ENCODE measurements around the gene LETM1.
"Not testable (repeated sequence)": the region's sequence is repeated elsewhere in the genome, so short reads cannot be mapped to it uniquely, and the experiment has no call there.

Gene LETM1

DNA sequence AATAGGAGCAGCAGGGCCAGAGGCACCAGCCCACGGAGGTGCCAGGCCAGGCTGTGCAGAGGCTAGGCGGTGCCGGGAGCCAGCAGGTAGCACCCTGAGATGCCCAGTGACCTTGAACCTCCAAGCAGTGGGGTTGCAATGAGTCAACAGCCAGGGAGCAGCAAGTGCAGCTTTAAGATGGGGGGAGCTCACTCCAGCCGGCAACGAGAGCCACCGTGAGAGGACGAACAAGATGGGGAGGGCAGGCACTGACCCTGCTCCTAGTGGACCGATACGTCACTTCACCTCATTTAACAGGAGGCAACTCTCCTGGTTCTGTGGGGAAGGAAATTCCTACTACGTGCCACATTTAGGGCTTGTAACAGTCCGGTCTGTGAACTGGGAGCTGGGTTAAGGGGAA is 4.8 kb downstream of the LETM1 start:
- no peak for DNase-seq

DNA sequence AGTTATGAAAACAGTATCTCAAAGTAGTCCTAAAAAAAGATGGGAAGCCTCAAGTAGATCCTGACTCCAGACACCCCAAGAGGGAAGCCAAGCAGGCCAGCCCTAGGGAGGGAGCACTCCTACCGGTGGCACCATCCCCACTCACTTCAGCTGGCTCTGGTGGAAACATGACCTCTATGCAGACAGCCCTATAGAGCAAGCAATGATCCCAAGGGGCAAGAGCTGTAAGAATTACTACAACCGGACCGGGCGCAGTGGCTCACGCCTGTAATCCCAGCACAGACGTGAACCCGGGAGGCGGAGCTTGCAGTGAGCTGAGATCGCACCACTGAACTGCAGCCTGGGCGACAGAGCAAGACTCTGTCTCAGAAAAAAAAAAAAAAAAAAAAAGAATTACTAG is 5.7 kb downstream of the LETM1 start:
- DNase-seq: no peak

DNA sequence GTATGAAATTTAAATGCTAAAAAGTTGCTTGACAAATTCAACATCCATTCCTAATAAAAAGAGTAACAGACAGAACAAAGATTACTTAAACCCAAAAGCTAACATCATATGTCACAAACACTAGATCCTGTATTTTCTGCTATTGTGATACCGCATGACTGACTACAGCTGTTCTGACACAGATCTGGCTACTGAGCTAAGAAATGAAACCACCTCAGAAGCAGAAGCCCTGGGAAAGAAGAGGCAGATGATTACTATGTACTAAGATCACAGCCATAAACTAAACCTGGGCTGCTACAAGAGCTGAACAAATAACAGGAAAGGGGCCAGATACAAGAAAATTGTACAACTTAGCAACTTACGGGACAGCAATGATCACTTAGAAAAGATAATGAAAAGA is 9.4 kb downstream of the LETM1 start:
- no peak for DNase-seq

DNA sequence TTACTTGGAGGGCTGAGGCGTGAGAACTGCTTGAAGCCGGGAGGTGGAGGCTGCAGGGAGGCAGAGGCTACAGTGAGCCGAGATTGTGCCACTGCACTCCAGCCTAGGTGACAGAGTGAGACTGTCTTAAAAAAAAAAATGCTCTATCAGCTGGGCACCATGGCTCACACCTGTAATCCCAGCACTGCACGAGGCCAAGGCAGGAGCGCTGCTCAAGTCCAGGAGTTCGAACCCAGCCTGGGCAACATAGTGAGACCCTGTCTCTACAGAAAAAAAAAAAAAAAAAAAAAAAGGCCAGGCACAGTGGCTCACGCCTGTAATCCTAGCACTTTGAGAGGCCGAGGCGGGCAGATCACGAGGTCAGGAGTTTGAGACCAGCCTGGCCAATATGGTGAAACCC is 11.3 kb downstream of the LETM1 start:
- not testable (repeated sequence) for DNase-seq

DNA sequence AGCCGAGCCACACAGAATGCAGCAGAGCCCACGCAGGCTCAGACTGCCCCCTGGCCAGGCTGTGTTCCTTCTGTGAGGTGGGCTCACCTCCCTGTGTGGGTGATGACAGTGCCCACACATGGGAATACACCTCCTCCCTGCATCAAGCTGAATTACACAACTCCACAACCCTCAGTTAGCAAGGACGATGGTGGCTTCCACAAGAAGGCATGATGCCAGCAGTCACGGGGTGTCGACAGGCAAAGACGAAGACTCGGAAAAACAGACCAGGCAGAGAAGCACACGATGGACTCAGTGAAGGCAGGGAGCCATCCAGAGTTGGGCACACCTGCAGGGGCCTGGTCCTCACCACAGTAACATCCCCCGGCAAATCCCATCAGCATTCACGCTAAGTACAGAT is 12.1 kb downstream of the LETM1 start:
- DNase-seq: no peak

DNA sequence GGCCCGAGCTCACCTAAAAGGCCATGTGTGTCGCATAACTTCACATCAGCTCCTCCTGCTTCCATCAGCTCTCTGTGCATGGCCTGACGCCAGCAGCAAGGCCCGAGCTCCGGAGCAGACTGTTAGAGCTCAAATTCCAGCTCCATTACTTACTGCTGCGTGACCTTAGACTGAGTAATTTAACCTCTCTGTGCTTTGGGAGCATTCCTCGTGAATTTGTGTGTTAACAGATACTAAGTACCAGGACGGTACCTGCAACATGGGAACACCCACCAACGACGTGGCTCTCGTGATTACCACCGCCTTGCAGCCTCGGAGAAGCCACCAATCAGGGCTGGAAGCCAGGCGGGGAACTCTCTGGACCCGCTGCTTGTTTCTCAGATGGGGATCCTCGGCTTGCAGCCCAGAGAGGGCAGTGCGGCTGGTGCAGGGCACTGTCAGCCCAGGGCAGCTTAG is 12.9 kb downstream of the LETM1 start:
- DNase-seq: no peak

DNA sequence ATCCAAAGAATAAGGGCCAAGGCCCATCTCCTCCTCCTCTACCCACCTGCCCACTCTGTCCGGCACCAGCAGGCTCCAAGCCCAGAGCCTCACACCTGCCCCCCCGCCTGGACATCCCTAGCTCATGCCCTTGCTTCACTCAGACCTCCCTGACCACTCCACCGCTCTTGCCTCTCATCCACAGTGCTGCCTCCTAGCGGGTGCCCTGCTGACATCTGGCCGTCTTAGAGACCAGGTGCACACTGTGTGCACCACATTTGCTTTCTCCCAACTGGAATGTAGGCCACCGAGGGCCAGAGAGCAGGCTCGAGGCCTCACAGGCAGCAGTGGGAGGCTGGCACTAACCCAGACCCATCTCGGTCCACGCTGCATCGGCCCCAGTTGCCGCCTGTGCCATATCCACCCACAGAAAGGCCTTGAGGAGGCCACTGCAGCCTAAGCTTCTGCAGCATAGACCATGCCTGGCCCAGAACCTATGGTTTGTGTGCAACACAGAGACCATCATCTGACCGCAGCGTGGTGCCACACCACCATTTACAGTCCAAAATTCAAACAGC is 13.5 kb downstream of the LETM1 start:
- DNase-seq: no peak

DNA sequence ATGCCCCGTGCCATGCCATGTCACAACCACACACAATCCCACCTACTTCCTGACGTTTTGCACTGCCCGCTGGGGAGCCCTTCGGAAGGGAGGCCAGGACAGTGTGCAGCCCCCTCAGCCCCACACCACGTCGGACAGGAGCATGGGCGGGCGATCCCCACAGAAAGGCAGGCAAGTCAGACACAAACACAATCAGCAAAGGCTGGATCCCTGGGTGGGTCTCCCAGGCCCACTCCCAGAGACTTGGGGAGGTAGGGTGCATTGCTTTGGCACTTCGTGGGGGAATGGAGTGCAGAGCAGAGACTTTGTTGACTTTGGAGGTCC is 14.1 kb downstream of the LETM1 start:
- no peak for DNase-seq

DNA sequence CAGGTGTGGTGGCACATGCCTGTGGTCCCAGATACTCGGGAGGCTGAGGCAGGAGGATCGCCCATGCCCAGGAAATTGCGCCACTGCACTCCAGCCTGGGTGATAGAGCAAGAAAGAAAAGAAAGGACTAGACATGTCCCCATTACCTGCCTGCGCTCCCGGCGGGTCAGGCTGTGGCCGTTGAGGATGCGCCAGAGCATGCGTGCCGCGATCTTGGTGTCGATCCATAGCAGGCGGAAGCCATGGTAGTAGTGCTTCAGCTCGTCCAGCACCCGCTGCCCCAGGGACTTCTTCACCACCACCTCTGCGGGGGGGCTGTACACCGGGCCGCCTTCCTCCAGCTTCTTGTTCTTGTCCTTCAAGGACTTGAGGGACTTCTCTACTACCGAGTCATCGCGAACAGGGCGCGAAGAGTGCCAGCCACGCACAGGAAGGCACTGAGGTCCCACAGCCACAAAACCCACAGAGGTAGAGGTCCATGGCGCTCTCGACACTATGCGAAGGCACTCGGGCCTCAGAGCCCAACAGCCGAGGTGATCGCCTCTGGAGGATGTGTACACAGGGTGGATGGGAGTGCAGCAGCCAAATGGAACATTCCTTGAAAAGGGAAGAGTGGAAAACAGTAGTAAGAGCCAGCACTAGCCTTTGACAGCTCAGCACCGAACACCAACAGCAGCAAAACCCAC is 14.6 kb downstream of the LETM1 start:
- DNase-seq: no peak

DNA sequence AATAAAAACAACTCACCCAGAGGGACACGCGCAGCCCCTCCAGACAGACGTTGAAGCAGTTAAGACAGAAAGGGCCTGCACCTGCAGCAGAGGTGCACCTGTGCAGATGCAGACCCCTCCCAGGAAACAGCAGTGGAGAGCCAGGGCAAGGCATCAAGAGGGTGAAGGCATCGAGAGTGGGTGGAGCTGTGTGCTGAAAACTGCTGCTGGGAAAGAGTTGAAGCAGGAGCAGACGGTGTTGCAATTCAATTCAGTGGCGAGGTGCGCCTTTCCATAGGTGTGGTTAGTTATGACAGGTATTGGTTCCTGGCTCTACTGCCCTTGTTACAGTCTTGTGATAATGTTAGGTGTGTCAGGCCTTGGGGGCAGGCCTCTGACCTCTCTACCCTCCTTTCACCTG is 16.7 kb downstream of the LETM1 start:
- DNase-seq: no peak

DNA sequence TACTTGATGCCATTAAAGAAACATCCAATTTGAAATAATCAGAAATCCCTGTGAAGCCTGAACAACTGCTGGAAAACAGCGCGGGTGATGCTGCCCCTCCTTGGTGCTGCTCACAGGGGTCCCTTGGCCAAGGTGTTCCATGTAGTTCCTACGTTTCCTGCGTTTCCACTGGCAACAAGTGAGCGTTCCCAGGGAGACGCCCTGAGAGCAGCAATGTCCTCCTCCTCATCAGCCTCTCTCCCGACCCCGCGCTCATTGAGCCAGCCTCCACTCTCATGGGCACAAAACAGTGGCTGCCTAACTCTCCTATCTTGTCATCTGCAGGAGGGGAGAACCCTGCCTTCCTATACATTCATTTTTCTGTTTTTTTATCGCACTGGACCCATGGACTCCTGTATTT is 18.9 kb downstream of the LETM1 start:
- DNase-seq: no peak

DNA sequence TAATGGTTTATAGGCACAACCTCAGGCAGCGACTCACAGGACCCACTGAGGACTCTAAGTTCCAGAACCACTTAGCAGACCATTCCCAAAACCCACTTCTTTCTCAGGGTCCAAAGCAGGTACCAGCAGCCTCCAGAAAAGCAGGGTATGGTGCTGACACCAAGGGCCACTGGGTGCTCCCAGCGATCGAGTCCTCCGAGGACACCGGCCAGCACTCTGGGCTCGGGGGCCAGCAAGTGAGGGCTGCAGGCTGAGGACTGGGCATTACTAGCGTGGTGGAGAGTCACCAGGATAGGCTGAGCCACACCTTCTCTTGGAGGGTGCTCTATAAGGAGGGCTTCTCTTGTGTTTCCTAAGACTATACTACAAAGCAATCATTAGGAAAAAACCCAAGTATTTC is 19.3 kb downstream of the LETM1 start:
- DNase-seq: no peak

DNA sequence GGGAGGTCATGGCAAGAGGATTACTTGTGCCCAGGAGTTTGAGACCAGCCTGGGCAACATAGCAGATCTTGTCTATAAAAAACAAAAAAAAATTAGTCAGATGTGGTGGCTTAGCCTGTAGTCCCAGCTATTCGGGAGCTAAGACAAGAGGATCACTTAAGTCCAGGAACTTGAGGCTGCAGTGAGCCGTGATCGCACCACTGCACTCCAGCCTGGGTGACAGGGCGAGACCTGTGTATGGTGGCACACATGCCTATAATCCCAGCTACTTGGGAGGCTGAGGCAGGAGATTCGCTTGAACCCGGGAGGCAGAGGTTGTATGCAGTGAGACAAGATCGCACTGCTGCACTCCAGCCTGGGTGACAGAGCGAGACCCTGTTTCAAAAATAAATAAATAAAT is 20.1 kb downstream of the LETM1 start:
- not testable (repeated sequence) for DNase-seq

DNA sequence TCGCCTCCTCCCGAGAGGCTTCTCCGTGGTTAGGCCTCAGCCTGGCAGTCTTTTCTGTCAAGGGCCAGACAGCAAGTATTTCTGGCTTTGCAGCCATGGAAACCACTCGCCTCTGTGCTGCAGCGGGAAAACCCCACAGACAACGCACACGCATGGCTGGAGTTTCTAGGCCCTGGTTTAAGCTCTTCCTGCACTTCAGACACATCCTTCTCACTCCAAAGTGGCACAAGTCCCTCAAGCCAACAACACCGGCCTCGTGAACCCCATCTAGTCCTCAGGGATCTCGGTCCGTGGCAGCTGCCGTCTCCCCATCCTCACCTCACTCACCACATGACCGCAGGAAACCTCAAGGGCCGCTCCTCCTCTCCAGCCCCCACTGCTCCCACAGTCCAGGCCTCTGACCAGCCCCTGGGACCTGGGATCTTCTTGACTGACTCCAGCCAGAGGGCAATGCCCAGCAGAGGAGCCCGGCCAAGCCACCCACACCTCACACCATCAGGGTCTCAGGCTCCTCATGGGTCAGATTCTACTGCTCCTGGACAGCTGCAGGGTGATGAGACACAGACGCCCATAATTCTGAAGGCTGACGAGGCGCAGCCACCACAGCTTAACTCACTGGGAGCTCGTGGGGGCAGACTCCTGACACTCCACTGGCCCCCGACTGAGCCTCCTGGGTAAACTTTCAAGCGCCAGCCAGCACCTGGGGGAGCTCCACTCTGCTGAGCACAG is 21.7 kb downstream of the LETM1 start:
- no peak for DNase-seq

DNA sequence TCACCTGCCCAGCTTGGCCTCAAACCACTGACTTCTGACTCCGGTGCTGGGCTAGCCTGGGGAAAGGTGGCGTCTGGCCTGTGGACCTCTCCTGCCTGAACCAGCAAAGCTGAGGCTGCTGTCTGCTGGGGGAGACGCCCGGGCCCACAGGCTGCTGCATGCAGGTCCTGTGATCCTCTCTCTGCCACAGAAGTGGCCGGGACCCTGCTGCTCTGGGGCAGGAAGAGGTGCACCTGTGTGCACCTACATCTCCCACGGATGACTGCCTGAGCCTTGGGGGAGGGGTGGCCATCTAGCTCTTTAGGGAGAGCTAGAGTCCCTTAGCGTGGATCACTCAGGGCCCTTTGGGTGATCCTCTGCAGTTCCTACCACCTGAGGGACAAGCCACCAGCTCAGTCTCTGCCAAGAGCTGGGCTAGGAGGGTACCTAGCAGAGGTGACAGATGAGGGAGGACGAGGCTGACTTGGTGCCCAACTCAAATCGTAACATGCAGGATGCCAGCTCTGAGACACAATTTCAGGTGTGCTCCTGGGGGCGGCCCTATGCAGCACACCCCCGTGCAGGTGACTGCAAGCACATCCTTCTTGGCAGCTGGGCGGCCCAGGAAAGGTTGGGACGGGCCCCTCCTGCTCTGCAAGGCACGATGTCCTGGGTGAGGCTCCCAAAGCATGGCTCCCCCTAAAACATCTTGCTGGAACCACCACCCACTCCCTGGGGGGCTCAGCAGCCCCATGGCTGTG is 22.5 kb downstream of the LETM1 start:
- DNase-seq: no peak

DNA sequence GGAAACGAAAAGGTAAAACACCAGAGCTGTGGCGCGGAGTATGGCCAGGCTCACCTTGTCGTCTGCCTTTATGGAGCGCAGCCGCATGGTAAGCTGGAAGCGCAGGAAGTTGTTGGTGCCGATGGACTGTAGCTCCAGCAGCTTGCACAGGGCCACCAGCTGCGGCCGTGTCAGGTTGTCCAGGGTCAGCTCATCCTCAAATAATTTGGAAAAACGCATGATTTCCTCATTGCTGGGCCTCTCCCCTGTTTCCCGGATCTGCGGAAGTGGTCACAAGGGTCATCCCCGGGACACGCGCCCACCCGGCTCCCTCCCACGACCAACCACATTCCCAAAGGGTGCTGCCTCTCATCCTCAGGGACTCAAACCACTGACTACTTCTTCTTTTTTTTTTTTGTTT is 23.3 kb downstream of the LETM1 start:
- DNase-seq: no peak

DNA sequence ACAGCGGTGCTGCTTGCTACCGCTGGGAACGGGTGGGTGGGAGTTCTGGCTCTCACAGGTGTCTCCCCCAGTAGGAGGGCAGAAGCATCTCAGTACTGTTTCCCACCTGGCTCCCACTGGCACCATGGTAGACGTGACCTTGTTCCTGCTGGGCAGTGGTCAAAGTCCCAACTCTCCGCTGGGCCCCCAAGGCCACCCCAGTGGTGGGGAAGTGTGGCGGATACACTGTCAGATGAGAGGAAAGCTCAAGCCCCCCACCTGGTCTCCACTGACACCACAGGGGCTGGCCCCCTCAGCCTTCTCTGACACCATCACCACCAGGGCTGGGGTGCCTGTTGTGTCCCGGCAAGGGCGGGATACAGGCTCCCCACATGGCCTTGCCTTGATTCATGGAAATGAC is 24.6 kb downstream of the LETM1 start:
- DNase-seq: no peak

DNA sequence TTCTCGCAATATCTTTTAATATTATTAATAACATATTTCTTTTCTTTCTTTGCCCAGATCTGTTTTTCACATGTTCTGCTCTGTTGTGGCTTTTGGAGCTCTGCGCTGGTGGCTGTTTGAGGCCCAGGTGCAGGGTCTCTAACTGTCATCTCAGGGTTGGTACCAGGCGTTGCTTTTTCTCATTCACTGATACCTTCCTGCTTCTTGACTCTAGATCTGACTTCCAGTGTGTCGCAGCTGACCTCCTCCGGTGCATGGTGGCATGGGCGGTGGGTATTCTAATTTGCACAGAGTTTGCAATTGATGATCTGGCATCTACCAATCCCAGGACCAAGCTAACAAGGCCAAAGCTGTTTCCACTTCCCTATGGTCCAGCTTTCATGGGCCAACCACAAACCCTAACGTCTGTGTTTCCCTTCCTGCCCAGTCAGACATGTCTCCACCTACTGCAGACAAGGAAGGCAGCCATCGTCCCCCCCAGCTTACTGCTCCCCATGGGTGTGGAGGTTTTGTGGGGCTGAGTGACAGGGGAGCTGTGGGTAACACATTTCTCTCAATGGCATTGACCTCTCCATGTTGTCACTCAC is 25.2 kb downstream of the LETM1 start:
- DNase-seq: no peak

DNA sequence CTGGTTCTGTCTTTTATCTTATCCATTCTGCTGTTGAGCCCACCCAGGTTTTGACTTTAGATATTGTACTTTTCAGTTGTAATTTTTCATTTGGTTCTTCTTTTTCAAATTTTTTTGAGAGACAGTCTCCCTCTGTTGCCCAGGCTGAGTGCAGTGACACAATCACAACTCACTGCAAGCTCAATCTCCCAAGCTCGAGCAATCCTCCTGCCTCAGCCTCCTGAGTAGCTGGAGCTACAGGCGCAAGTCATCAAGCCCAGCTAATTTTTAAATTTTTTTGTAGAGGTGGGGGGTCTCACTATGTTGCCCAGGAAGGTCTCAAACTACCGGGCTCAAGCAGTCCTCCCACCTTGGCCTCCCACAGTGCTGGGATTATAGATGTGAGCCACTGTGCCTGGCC is 25.7 kb downstream of the LETM1 start:
- DNase-seq: no peak

DNA sequence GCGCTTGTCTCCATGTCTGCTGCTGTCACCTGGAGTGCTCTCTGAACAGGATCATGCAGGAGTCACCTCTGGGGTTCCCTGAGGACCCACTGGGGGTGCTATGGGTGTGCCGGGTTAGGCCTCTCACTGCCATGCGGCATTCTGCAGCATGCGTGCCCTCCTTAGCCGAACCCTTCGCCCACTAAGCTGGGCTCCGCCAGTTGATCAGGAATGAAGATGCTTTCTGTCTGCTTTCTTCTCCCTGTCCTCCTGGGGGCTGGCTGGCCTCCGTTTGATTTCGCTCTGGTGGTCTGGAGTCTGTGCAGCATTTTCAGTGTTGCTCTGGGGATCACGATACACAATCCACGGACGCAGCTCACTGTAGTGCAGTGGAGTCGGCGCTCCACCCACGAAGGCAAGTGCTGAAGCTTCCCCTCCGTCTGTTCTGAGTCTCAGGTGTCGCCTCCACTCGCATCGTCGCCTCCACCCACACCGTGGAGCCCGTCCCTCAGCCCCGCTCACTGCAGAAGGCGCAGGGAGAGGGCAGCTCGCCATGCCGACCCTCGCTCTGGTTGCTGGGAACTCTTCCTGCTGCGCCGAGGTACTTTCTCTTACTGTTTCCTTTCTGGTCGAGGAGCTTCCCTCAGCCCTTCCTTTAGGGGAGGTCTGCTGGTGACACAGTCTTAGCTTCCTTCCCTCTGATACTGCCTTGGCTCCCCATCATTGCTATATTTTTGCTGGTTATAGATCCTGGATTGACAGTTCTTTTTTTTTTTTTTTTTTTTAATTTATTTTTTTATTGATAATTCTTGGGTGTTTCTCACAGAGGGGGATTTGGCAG is 29.2 kb downstream of the LETM1 start:
- DNase-seq: no peak

DNA sequence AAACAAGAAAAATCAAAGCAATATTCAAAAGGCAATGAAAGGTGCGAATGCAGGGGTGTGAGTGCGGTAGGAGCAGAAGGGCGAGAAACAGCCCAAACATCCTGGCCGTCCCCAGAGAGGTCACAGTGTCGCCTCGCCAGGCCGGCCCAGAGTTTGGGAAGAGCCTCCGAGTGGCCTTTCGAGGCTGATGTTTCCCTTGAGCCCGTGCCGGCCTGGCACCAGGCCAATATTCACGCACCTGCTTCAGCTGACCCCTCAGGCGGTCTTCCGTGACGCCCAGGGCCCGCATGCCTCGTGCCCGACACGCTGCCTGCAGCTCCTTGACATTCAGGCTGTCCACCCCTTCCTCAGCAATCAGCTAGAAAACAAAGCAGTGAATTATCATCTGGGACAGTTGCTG is 30.6 kb downstream of the LETM1 start:
- DNase-seq: no peak

DNA sequence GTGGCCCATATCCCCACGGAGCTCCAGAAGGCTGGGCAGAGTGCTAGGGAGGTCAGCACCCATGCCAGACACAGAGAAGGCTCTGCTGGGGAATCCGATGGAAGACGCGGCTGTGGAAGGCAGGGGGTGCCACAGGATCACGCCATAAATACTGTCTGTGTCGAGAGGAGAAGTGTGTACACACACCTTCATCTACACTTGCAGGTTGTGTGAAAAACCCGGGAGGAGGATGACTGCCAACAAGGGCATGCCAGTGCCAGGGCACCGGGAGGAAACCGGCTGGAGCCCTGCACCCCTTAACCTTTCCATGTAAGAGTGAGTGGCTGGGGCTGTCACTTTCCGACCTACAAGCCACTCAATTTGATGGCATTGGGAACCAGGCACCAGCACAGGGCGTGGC is 31.2 kb downstream of the LETM1 start:
- DNase-seq: no peak

DNA sequence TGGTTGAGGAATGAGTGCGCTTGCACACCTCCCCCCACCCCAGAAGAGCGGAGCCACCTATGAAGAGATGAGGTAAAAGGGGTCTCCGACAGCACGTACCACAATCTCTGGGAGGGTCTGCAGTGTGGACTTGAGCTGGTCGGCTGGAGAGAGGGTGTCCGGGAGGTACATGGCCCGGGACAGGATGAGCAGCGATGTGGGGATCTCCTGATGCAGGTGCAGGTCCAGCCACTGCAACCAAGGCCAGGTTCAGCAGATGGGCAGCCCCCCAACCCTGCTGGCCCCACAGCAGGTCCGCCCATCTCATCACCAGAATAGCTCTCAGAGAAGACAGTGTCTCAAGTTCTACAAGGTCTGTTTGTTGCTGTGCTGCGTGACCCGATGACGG is 32.4 kb downstream of the LETM1 start:
- DNase-seq: no peak
